Heart right ventricle (tissue), 16 donors: Measurements from ENCODE around the gene ADCK1. TPM values are rescaled to one million over a fixed set of nuclear protein-coding genes. Genes with fewer than 3 reads are reported as not detected.
A peak's percentile ranks its signal among the peaks of the same experiment; 100 is the strongest.

Experiments
- ATAC-seq, 8 donors: fragments of 200-7000 bp; cut with Tn5 transposase; one replicate each; pipeline ENCODE4 v1.9.1; 2020; ENCODE audit warnings: mild to moderate bottlenecking in 8 of 8, moderate library complexity in 8 of 8, moderate number of reproducible peaks in 1 of 8
- DNase-seq, 2 donors: peaks; one replicate each; pipeline ENCODE4 v3.0.0-alpha.2; 2020
- H3K27ac ChIP-seq, 10 donors: fragments of 200-600 bp; sonication (generic) in 2 of 10; one replicate each; pipeline versions ENCODE4 v1.5.0 to v1.8.0; 2020 to 2022; ENCODE audit warnings: mild to moderate bottlenecking in 3 of 10
- H3K27me3 ChIP-seq, 7 donors: fragments of 200-600 bp; one replicate each; pipeline ENCODE4 v1.8.0; 2021 to 2022; ENCODE audit warnings: mild to moderate bottlenecking in 2 of 7
- H3K36me3 ChIP-seq, 9 donors: fragments of 200-600 bp; sonication (generic) in 1 of 9; one replicate each; pipeline versions ENCODE4 v1.5.0 to v1.8.0; 2020 to 2022; ENCODE audit warnings: mild to moderate bottlenecking in 2 of 9
- H3K4me1 ChIP-seq, 9 donors: fragments of 200-600 bp; sonication (generic) in 1 of 9; one replicate each; pipeline versions ENCODE4 v1.5.0 to v1.8.0; 2020 to 2022; ENCODE audit warnings: mild to moderate bottlenecking in 4 of 9
- H3K4me3 ChIP-seq, 10 donors: fragments of 200-600 bp; sonication (generic) in 2 of 10; one replicate each; pipeline versions ENCODE4 v1.5.0 to v1.8.0; 2020 to 2022; ENCODE audit warnings: mild to moderate bottlenecking in 7 of 10, moderate library complexity in 2 of 10
- H3K9me3 ChIP-seq, 11 donors: fragments of 200-600 bp in 10 of 11; sonication (generic) in 2 of 11; one replicate each; pipeline versions ENCODE4 v1.5.0 to v1.8.0; 2013 to 2022; ENCODE audit warnings: mild to moderate bottlenecking in 2 of 11, control low read depth in 1 of 11, moderate library complexity in 1 of 11
- CTCF ChIP-seq, 9 donors: fragments of 200-600 bp; sonication (generic) in 2 of 9; IDR thresholded peaks; one replicate each; pipeline versions ENCODE4 v1.5.0 to v1.8.0; 2021 to 2022; ENCODE audit warnings: antibody characterized with exemption in 9 of 9, mild to moderate bottlenecking in 5 of 9, moderate library complexity in 1 of 9
- WGBS, 2 donors: extraction: QIAGEN DNeasy Blood & Tissue Kit; methylation state at CpG; one replicate each; pipeline ENCODE4 v1.1.7; 2013; ENCODE audit warnings: inconsistent platforms in 1 of 2; 5-methylcytosine and 5-hydroxymethylcytosine counted together
- intact Hi-C, 10 donors: fragments of 100-400 bp; cut with DNase I; formaldehyde crosslinking; loops; one replicate each; pipeline versions ENCODE4 v1.11.1 to v1.14.2; 2022
- polyA plus RNA-seq, 2 donors: library from polyadenylated mRNA; stranded (reverse); fragments of 200-250 nt; gene quantifications; one replicate each; pipeline ENCODE4 v1.2.3, GENCODE V29; 2013
- total RNA-seq, 10 donors: library from RNA; stranded (reverse); fragmentation: NEBNext Ultra II Directional in 3 of 10; extraction: Animal tissue kit (Norgen Biotek cat#: 25700) in 3 of 10; gene quantifications; one replicate each; pipeline versions ENCODE4 v1.2.1 to v1.2.4, GENCODE V29; 2021 to 2023
- donor health status: Arrhythmogenic right ventricular cardiomyopathy.
- donor health status: ischemic (EF 13 %, LVEDD 7.1; RV severe dilation, severe dysfunction).
- donor health status: healthy with polysubstance abuse.
- donor health status: DM: no; HTN: yes; CAD: no.
- donor health status: DM: no; HTN: no; CAD: no.
- donor health status: ischemic (EF 25% LVEDD 6.9; RV normal size, moderate dysfunction).
- donor health status: ischemic (EF 25% LVEDD 5.7; RV mildly dilated, moderate dysfunction).
- donor health status: healthy.
- donor health status: DM: yes; HTN: yes; CAD: no.
- donor health status: Ischemic cardiomyopathy.
- donor health status: ischemic (EF 35%, LVEDD 5.7; RV mildly dilated, moderate dysfunction).
- donor health status: nonischemic (EF 11% LVEDD 7.7; RV severe dilation, severe dysfunction).
- donor health status: DM: yes; HTN: yes; CAD: no.
- donor health status: PGD.
- donor health status: ischemic (EF 29% LVEDD 5.4; RV normal size, mild dysfunction).
- donor health status: nonischemic (EF 23%, LVEDD 6.1; RV moderate dilation, normal function).

Gene ADCK1
- total and polyA plus RNA-seq, 12 donors = 6.2 to 33.9 (median 7.3) TPM

- peaks cover 0 to 10% (median 0%) of the 10 kb centered on the region in 11 donors for H3K9me3 ChIP-seq
- DNase-seq (no peak), ATAC-seq (peak in 5 of 8 donors; percentile 34 to 89 (median 80))
- H3K4me3 ChIP-seq = no peak overlapping the region
- no peaks in the 10 kb centered on the region for H3K27me3 ChIP-seq
- TF ChIP-seq CTCF (IDR thresholded peaks at IDR 0.05) = no peak
- 36 to 48% methylated on average over 2 of the region's 2 CpGs for whole genome bisulfite sequencing, 2 donors
- peak overlapping the region in 3 of 10 donors; percentile 5 to 44 (median 42) for H3K27ac ChIP-seq
- intact Hi-C loops = no loop called here
- peaks cover 0 to 17% (median 9%) of the 10 kb centered on the region in 9 donors for H3K4me1 ChIP-seq
- no peaks in the 10 kb centered on the region for H3K36me3 ChIP-seq
Observed at GRCh38 chr14:77918448-77918847, 118.5 kb downstream of the ADCK1 start.

GRCh38 chr14:77920312-77920711 is 120.4 kb downstream of the ADCK1 start:
- intact Hi-C loops = no loop called here
- WGBS, 2 donors = 94 to 96% methylated on average over 5 of the region's 5 CpGs
- no peak overlapping the region for H3K4me3 ChIP-seq

GRCh38 chr14:77921818-77922217 is 121.9 kb downstream of the ADCK1 start:
- 92 to 94% methylated on average over 2 of the region's 2 CpGs for WGBS, 2 donors
- no peaks in the 10 kb centered on the region for H3K27me3 ChIP-seq
- ATAC-seq = no peak
- H3K36me3 ChIP-seq = peaks cover 0 to 18% (median 0%) of the 10 kb centered on the region in 9 donors
- H3K27ac ChIP-seq = no peak overlapping the region
- peaks cover 0 to 10% (median 0%) of the 10 kb centered on the region in 11 donors for H3K9me3 ChIP-seq
- intact Hi-C loops = no loop called here
- TF ChIP-seq CTCF (IDR thresholded peaks at IDR 0.05) = no peak
- no peak overlapping the region for H3K4me3 ChIP-seq
- no peak for DNase-seq
- peaks cover 0 to 17% (median 9%) of the 10 kb centered on the region in 9 donors for H3K4me1 ChIP-seq

More at GRCh38 chr14:77920312-77920711, 120.4 kb downstream of the ADCK1 start:
- TF ChIP-seq CTCF (IDR thresholded peaks at IDR 0.05) = no peak
- DNase-seq (no peak), ATAC-seq (no peak)
- H3K36me3 ChIP-seq = peaks cover 0 to 5% (median 0%) of the 10 kb centered on the region in 9 donors
- peaks cover 0 to 17% (median 9%) of the 10 kb centered on the region in 9 donors for H3K4me1 ChIP-seq
- H3K27me3 ChIP-seq = no peaks in the 10 kb centered on the region
- peaks cover 0 to 10% (median 0%) of the 10 kb centered on the region in 11 donors for H3K9me3 ChIP-seq
- no peak overlapping the region for H3K27ac ChIP-seq

GRCh38 chr14:77923131-77923936 is 123.4 kb downstream of the ADCK1 start:
- intact Hi-C loops = no loop called here
- ATAC-seq (no peak), DNase-seq (no peak)
- H3K27ac ChIP-seq = no peak overlapping the region
- peaks cover 0 to 7% (median 4%) of the 10 kb centered on the region in 9 donors for H3K4me1 ChIP-seq
- no peak for TF ChIP-seq CTCF (IDR thresholded peaks at IDR 0.05)
- 68 to 70% methylated on average over 11 of the region's 11 CpGs for WGBS, 2 donors
- H3K9me3 ChIP-seq = peaks cover 0 to 10% (median 0%) of the 10 kb centered on the region in 11 donors
- peaks cover 0 to 23% (median 0%) of the 10 kb centered on the region in 9 donors for H3K36me3 ChIP-seq
- H3K4me3 ChIP-seq = no peak overlapping the region
- H3K27me3 ChIP-seq = no peaks in the 10 kb centered on the region
